PC-3 (cell line): ENCODE data around the gene APOE. TPM values are rescaled to one million over a fixed set of nuclear protein-coding genes. Genes with fewer than 3 reads are reported as not detected.

Experiments used
- ATAC-seq: fragments of 200-7000 bp; cut with Tn5 transposase; 2 replicates; pipeline ENCODE4 v1.9.1; 2020; ENCODE audit warnings: mild to moderate bottlenecking, moderate library complexity
- BruUV-seq: library from RNA; stranded (reverse); fragments of 400-500 nt; replicated peaks from 2 replicates; lab custom pipeline; 2021; lab: Mats Ljungman, UMichigan
- CTCF ChIA-PET: fragments of 300-600 bp; sonication (Branson Sonifier 250); formaldehyde crosslinking; loops from one replicate; lab custom pipeline; 2022; ENCODE audit warnings: antibody characterized with exemption; lab: Charles Lee
- POLR2A ChIA-PET: fragments of 300-600 bp; sonication (Branson Sonifier 250); formaldehyde crosslinking; loops from one replicate; lab custom pipeline; 2022; ENCODE audit warnings: antibody characterized with exemption; ENCODE audit not compliant: unreplicated experiment; lab: Charles Lee
- DNase-seq: peaks from one replicate; pipeline ENCODE4 v3.0.0-alpha.2; 2015
- H2AFZ ChIP-seq: fragments of 300-600 bp; sonication (generic); 2 replicates; pipeline ENCODE4 v1.6.0; 2016; ENCODE audit warnings: antibody characterized with exemption, low read length
- H3F3A ChIP-seq: fragments of 300-600 bp; sonication (generic); one replicate; pipeline ENCODE4 v1.6.0; 2017; ENCODE audit warnings: antibody characterized with exemption, low read length, control low read depth, mild to moderate bottlenecking; ENCODE audit not compliant: unreplicated experiment
- H3K27ac ChIP-seq: fragments of 300-600 bp; sonication (generic); 2 replicates; pipeline ENCODE4 v1.5.1; 2016; ENCODE audit warnings: mild to moderate bottlenecking, low read length
- H3K27me3 ChIP-seq: fragments of 300-600 bp; sonication (generic); 2 replicates; pipeline ENCODE4 v1.6.1; 2016; ENCODE audit warnings: low read length, mixed read lengths
- H3K36me3 ChIP-seq: fragments of 300-600 bp; sonication (generic); 2 replicates; pipeline ENCODE4 v1.6.1; 2016; ENCODE audit warnings: low read depth, mixed run types, low read length, mixed read lengths
- H3K4me1 ChIP-seq: fragments of 300-600 bp; sonication (generic); 2 replicates; pipeline ENCODE4 v1.5.1; 2016; ENCODE audit warnings: low read length; ENCODE audit not compliant: insufficient read depth
- H3K4me2 ChIP-seq: fragments of 300-600 bp; sonication (generic); 2 replicates; pipeline ENCODE4 v1.6.0; 2016; ENCODE audit warnings: low read length
- H3K4me3 ChIP-seq: fragments of 300-600 bp; sonication (generic); 2 replicates; pipeline ENCODE4 v1.5.1; 2016; ENCODE audit warnings: mild to moderate bottlenecking, low read length, mixed read lengths
- H3K79me2 ChIP-seq: fragments of 300-600 bp; sonication (generic); 2 replicates; pipeline ENCODE4 v1.6.1; 2017; ENCODE audit warnings: low read length, mixed read lengths
- H3K9ac ChIP-seq: fragments of 300-600 bp; sonication (generic); 2 replicates; pipeline ENCODE4 v1.6.0; 2016; ENCODE audit warnings: mild to moderate bottlenecking, low read length
- H3K9me2 ChIP-seq: fragments of 300-600 bp; sonication (generic); replicated peaks from 2 replicates; pipeline ENCODE4 v1.6.1; 2016; ENCODE audit warnings: mixed run types, low read length, mixed read lengths
- H3K9me3 ChIP-seq: fragments of 300-600 bp; sonication (generic); 2 replicates; pipeline ENCODE4 v1.6.1; 2016; ENCODE audit warnings: low read length, mixed read lengths
- H4K20me1 ChIP-seq: fragments of 300-600 bp; sonication (generic); 2 replicates; pipeline ENCODE4 v1.6.1; 2016; ENCODE audit warnings: low read length, mixed read lengths
- CTCF ChIP-seq: fragments of 300-600 bp; sonication (generic); conservative IDR thresholded peaks from 2 replicates; pipeline ENCODE4 v1.5.1; 2017; ENCODE audit warnings: antibody characterized with exemption, low read depth, mild to moderate bottlenecking, low read length
- EZH2 ChIP-seq: fragments of 300-600 bp; sonication (generic); IDR thresholded peaks from one replicate; pipeline ENCODE4 v1.6.1; 2017; ENCODE audit warnings: antibody characterized with exemption, mild to moderate bottlenecking, low read length; ENCODE audit not compliant: unreplicated experiment
- EZH2phosphoT487 ChIP-seq: fragments of 300-600 bp; sonication (generic); IDR thresholded peaks from 2 replicates; pipeline ENCODE4 v1.6.1; 2018; ENCODE audit warnings: mild to moderate bottlenecking, antibody characterized with exemption, low read length, borderline replicate concordance
- intact Hi-C: fragments of 100-400 bp; cut with micrococcal nuclease; formaldehyde crosslinking; loops from 2 replicates; pipeline ENCODE4 v1.9.0; 2023
- total RNA-seq: library from RNA; depleted of rRNA; stranded (reverse); fragments of >200 nt; gene quantifications from 2 replicates; pipeline ENCODE4 v1.2.3, GENCODE V29; 2014; rRNA removed

Gene APOE
- total RNA-seq, 1 experiment from 2014 or later: 3.6 TPM

- Histone ChIP-seq H3F3A (no peaks in the 10 kb centered on the region), H3K36me3 (peaks cover 10% of the 10 kb centered on the region; the same call in 1 of the 2 replicates), H3K79me2 (peaks cover 62% of the 10 kb centered on the region), H3K27ac (no peak overlapping the region), H3K4me1 (peaks cover 11% of the 10 kb centered on the region; the same call in 1 of the 2 replicates), H2AFZ (no peak overlapping the region), H3K9ac (no peak overlapping the region), H3K9me2 (no peaks in the 10 kb centered on the region), H3K4me2 (peak overlapping the region; percentile 89; the same call in 1 of the 2 replicates), H3K27me3 (no peaks in the 10 kb centered on the region), H4K20me1 (peaks cover 22% of the 10 kb centered on the region; the same call in 1 of the 2 replicates), H3K4me3 (no peak overlapping the region), H3K9me3 (no peaks in the 10 kb centered on the region)
- TF ChIP-seq EZH2phosphoT487: no peak
- no peak for TF ChIP-seq CTCF
- TF ChIP-seq EZH2: no peak
- no TSS peak for BruUV-seq
- DNase-seq (no peak), ATAC-seq (no peak)
- intact Hi-C loops: no loop called here
- ChIA-PET CTCF (no interaction called here), POLR2A (interaction anchor here (0.6 kb wide), 1 partner anchor 16 kb away, joined by 4 read pairs; no protein-coding TSS in a partner anchor)
Observed at GRCh38 chr19:44957526-44957925, 51.9 kb downstream of the APOE start.

- Histone ChIP-seq H3K36me3 (peaks cover 10% of the 10 kb centered on the region; the same call in 1 of the 2 replicates), H3K79me2 (peaks cover 62% of the 10 kb centered on the region), H3K9me3 (no peaks in the 10 kb centered on the region), H4K20me1 (peaks cover 22% of the 10 kb centered on the region; the same call in 1 of the 2 replicates), H3F3A (no peaks in the 10 kb centered on the region), H3K4me3 (no peak overlapping the region), H3K4me2 (no peak overlapping the region), H3K27me3 (no peaks in the 10 kb centered on the region), H3K9me2 (no peaks in the 10 kb centered on the region), H3K4me1 (peaks cover 11% of the 10 kb centered on the region; the same call in 1 of the 2 replicates), H3K9ac (no peak overlapping the region), H3K27ac (no peak overlapping the region), H2AFZ (no peak overlapping the region)
- DNase-seq (no peak), ATAC-seq (no peak)
- no TSS peak for BruUV-seq
- intact Hi-C loops: no loop called here
- TF ChIP-seq EZH2phosphoT487 (no peak), CTCF (no peak), EZH2 (no peak)
- ChIA-PET POLR2A (interaction anchor here (0.6 kb wide), 1 partner anchor 16 kb away, joined by 4 read pairs; no protein-coding TSS in a partner anchor), CTCF (no interaction called here)
Observed at GRCh38 chr19:44958090-44958489, 52.5 kb downstream of the APOE start.

Other genes starting within 250 kb of the APOE start
- gene CEACAM19, start 234.3 kb upstream of the APOE start, total RNA-seq: 2.2 and 4.3 TPM in 2 replicates
- gene CEACAM16, start 206.6 kb upstream of the APOE start, total RNA-seq: not detected in 2 replicates
- 22.9 and 25.5 TPM in 2 replicates for gene BCL3, start 157.1 kb upstream of the APOE start, total RNA-seq
- 25.4 and 26.4 TPM in 2 replicates for gene CBLC, start 127.9 kb upstream of the APOE start, total RNA-seq
- gene BCAM, start 96.7 kb upstream of the APOE start, total RNA-seq: 12.9 and 18.7 TPM in 2 replicates
- 61.0 and 71.6 TPM in 2 replicates for gene NECTIN2, start 59.5 kb upstream of the APOE start, total RNA-seq
- 190 and 201 TPM in 2 replicates for gene TOMM40, start 14.5 kb upstream of the APOE start, total RNA-seq
- 2.7 and 3.3 TPM in 2 replicates for gene APOC1, start 8.8 kb downstream of the APOE start, total RNA-seq
- gene APOC4, start 36.4 kb downstream of the APOE start, total RNA-seq: not detected in 2 replicates
- not detected in 2 replicates for gene APOC2, start 40.3 kb downstream of the APOE start, total RNA-seq
- 44.9 and 61.3 TPM in 2 replicates for gene CLPTM1, start 49.6 kb downstream of the APOE start, total RNA-seq
- gene RELB, start 95.7 kb downstream of the APOE start, total RNA-seq: 4.8 and 15.2 TPM in 2 replicates
- 32.3 and 38.9 TPM in 2 replicates for gene CLASRP, start 133.2 kb downstream of the APOE start, total RNA-seq
- 0.52 and 2.4 TPM in 2 replicates for gene ZNF296, start 170.7 kb downstream of the APOE start, total RNA-seq
- gene GEMIN7, start 173.5 kb downstream of the APOE start, total RNA-seq: 22.3 and 35.5 TPM in 2 replicates
- 37.0 and 46.4 TPM in 2 replicates for gene PPP1R37, start 187.4 kb downstream of the APOE start, total RNA-seq